ENCODE measurements around the gene QKI. TPM values are rescaled to one million over a fixed set of nuclear protein-coding genes. Genes with fewer than 3 reads are reported as not detected.

Gene QKI
- total and polyA plus RNA-seq, 2 donors (not counting 3 experiments of a cell fraction or from before 2014, with no cell fraction given), result 178 to 232 TPM

DNA sequence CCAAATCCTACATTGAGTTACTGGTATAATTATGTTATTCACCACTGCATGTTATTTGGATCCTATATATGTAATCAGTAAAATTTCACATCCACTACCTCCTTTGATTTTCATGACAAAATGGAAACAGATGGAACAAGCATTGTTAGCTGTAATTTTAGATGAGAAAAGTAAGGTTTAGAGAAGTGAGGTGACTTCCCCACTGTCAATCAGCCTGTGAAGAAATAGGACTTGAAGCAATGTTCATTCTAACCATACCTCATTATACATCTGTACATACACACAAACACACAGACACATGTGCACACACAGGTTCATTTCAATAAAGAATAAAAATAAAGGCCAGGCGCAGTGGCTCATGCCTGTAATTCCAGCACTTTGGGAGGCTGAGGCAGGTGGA is 23.7 kb upstream of the QKI start:
- Histone ChIP-seq H3K36me3 (ENCODE audit: control insufficient read depth in 2 of 2, extremely low read depth in 1 of 2, insufficient read depth in 2 of 2, low read length in 2 of 2) (no peaks in the 10 kb centered on the region), H3K4me1 (ENCODE audit: control insufficient read depth, extremely low read depth, insufficient read depth, low read length) (peaks cover 22% of the 10 kb centered on the region), H3K27me3 (ENCODE audit: control insufficient read depth in 2 of 2, insufficient read depth in 2 of 2, low read length in 2 of 2) (no peaks in the 10 kb centered on the region), H4K20me1 (replicated peaks; ENCODE audit: control insufficient read depth, extremely low read depth, insufficient read depth, low read length) (no peaks in the 10 kb centered on the region), H3K4me3 (replicated peaks in 1 of 3; ENCODE audit: insufficient read depth in 1 of 3, low read depth in 1 of 3, low read length in 3 of 3) (no peak overlapping the region), H3K4me2 (ENCODE audit: insufficient read depth, low read length) (no peak overlapping the region), H3K79me2 (ENCODE audit: control insufficient read depth, insufficient read depth, low read length) (no peaks in the 10 kb centered on the region), H3K9ac (replicated peaks; ENCODE audit: extremely low read depth, insufficient read depth, low read length) (no peak overlapping the region), H3K9me3 (replicated peaks; ENCODE audit: control insufficient read depth, insufficient read depth, low read length) (no peaks in the 10 kb centered on the region), H2AFZ (ENCODE audit: low read depth, low read length) (no peak overlapping the region), H3K27ac (ENCODE audit: insufficient read depth, low read depth, low read length) (no peak overlapping the region), H3K9me1 (replicated peaks; ENCODE audit: control insufficient read depth, extremely low read depth, insufficient read depth, low read length) (no peaks in the 10 kb centered on the region)
- dilution Hi-C loops (cut with MboI; ENCODE audit: extremely low pct_ligation_motif_present, low sequenced_read_pairs), result no loop called here
- POLR2A ChIA-PET, result no interaction called here
- DNase-seq (ENCODE audit: low read depth, low spot score) (no peak), FAIRE-seq (no peak)
- CTCF ChIA-PET, result no interaction called here
- TF ChIP-seq FOS (IDR thresholded peaks at IDR 0.05; ENCODE audit: borderline replicate concordance, insufficient read depth, low read length) (no peak), POLR2A (IDR thresholded peaks at IDR 0.05; ENCODE audit: low read depth, low read length) (no peak), GATA2 (IDR thresholded peaks at IDR 0.05; ENCODE audit: insufficient read depth, insufficient read length, low read depth, low read length) (no peak), EZH2 (IDR thresholded peaks at IDR 0.05; ENCODE audit: borderline replicate concordance, low read depth, low read length, severe bottlenecking) (no peak), CTCF (IDR thresholded peaks at IDR 0.05; ENCODE audit: extremely low read depth in 1 of 2, insufficient read depth in 1 of 2, low read depth in 1 of 2, low read length in 2 of 2) (no peak), JUN (IDR thresholded peaks at IDR 0.05; ENCODE audit: borderline replicate concordance, insufficient read depth, insufficient read length, low read depth) (no peak), MYC (IDR thresholded peaks at IDR 0.05; ENCODE audit: low read depth, low read length) (no peak), MAX (IDR thresholded peaks at IDR 0.05; ENCODE audit: insufficient read depth, insufficient read length) (no peak), POLR2AphosphoS5 (IDR thresholded peaks at IDR 0.05; ENCODE audit: insufficient read depth, low read depth, low read length) (no peak)
- no TSS peak for BruUV-seq (replicated peaks)
- intact Hi-C loops (cut with micrococcal nuclease), result no loop called here

Measured in endothelial cell of umbilical vein (primary cell).